ENCODE measurements around the gene GSC. TPM values are rescaled to one million over a fixed set of nuclear protein-coding genes. Genes with fewer than 3 reads are reported as not detected.
A peak's percentile ranks its signal among the peaks of the same experiment; 100 is the strongest.
"Not testable (repeated sequence)": the region's sequence is repeated elsewhere in the genome, so short reads cannot be mapped to it uniquely, and the experiment has no call there.

GSC gene
- total RNA-seq, result not detected

- DNase-seq (ENCODE audit: low read depth in 2 of 3, low spot score in 2 of 3), result peak in 2 of 3 donors; percentile 59 to 62
These were observed at the start of gene GSC for GRCh38 chr14:94769391-94770250. TSS of gene GSC (minus strand) at chr14:94770113. CDS start at chr14:94770015, 98 bp downstream.

GRCh38 chr14:94819531-94819930, 49.6 kb upstream of the GSC start:
- no peak for DNase-seq (ENCODE audit: low read depth in 2 of 3, low spot score in 2 of 3)

GRCh38 chr14:94816113-94816512, 46.2 kb upstream of the GSC start:
- no peak for DNase-seq (ENCODE audit: low read depth in 2 of 3, low spot score in 2 of 3)

- no peak for DNase-seq (ENCODE audit: low read depth in 2 of 3, low spot score in 2 of 3)
These were observed 35.9 kb upstream of the GSC start for GRCh38 chr14:94805680-94806288.

- DNase-seq (ENCODE audit: low read depth in 2 of 3, low spot score in 2 of 3), result no peak
These were observed 31.3 kb upstream of the GSC start for GRCh38 chr14:94801225-94801624.

GRCh38 chr14:94800764-94801163, 30.9 kb upstream of the GSC start:
- not testable (repeated sequence) for DNase-seq (ENCODE audit: low read depth in 2 of 3, low spot score in 2 of 3)

- DNase-seq (ENCODE audit: low read depth in 2 of 3, low spot score in 2 of 3), result no peak
These were observed 28.0 kb upstream of the GSC start for GRCh38 chr14:94797887-94798286.

GRCh38 chr14:94796278-94796677, 26.4 kb upstream of the GSC start:
- no peak for DNase-seq (ENCODE audit: low read depth in 2 of 3, low spot score in 2 of 3)

- no peak for DNase-seq (ENCODE audit: low read depth in 2 of 3, low spot score in 2 of 3)
These were observed 25.5 kb upstream of the GSC start for GRCh38 chr14:94795372-94795771.

- DNase-seq (ENCODE audit: low read depth in 2 of 3, low spot score in 2 of 3), result no peak
These were observed 24.0 kb upstream of the GSC start for GRCh38 chr14:94793901-94794300.

GRCh38 chr14:94787655-94788054, 17.7 kb upstream of the GSC start:
- no peak for DNase-seq (ENCODE audit: low read depth in 2 of 3, low spot score in 2 of 3)

- DNase-seq (ENCODE audit: low read depth in 2 of 3, low spot score in 2 of 3), result no peak
These were observed 17.2 kb upstream of the GSC start for GRCh38 chr14:94787092-94787491.

GRCh38 chr14:94780536-94781399, 10.9 kb upstream of the GSC start:
- DNase-seq (ENCODE audit: low read depth in 2 of 3, low spot score in 2 of 3), result no peak

GRCh38 chr14:94779713-94780112, 9.8 kb upstream of the GSC start:
- no peak for DNase-seq (ENCODE audit: low read depth in 2 of 3, low spot score in 2 of 3)

- peak in 2 of 3 donors; percentile 45 to 57 for DNase-seq (ENCODE audit: low read depth in 2 of 3, low spot score in 2 of 3)
These were observed 5.9 kb upstream of the GSC start for GRCh38 chr14:94775871-94776210.

GRCh38 chr14:94775091-94775870, 5.4 kb upstream of the GSC start:
- DNase-seq (ENCODE audit: low read depth in 2 of 3, low spot score in 2 of 3), result peak in 2 of 3 donors; percentile 4 to 13

GRCh38 chr14:94774344-94775090, 4.6 kb upstream of the GSC start:
- peak in 2 of 3 donors; percentile 13 to 37 for DNase-seq (ENCODE audit: low read depth in 2 of 3, low spot score in 2 of 3)

- peak in 2 of 3 donors; percentile 2 to 11 for DNase-seq (ENCODE audit: low read depth in 2 of 3, low spot score in 2 of 3)
These were observed 3.9 kb upstream of the GSC start for GRCh38 chr14:94773655-94774343.

- DNase-seq (ENCODE audit: low read depth in 2 of 3, low spot score in 2 of 3), result peak in 2 of 3 donors; percentile 18 to 23
These were observed 3.2 kb upstream of the GSC start for GRCh38 chr14:94773061-94773648.

Data from hematopoietic multipotent progenitor cell (in vitro differentiated cells).